PC-3 (cell line): ENCODE data around the gene SPG11.
"Not testable (repeated sequence)": the region's sequence is repeated elsewhere in the genome, so short reads cannot be mapped to it uniquely, and the experiment has no call there.

ENCODE experiments used
- CTCF ChIP-seq: fragments of 300-600 bp; sonication (generic); conservative IDR thresholded peaks from 2 replicates; pipeline ENCODE4 v1.5.1; 2017; ENCODE audit warnings: antibody characterized with exemption, low read depth, mild to moderate bottlenecking, low read length
- EZH2 ChIP-seq: fragments of 300-600 bp; sonication (generic); IDR thresholded peaks from one replicate; pipeline ENCODE4 v1.6.1; 2017; ENCODE audit warnings: antibody characterized with exemption, mild to moderate bottlenecking, low read length; ENCODE audit not compliant: unreplicated experiment
- EZH2phosphoT487 ChIP-seq: fragments of 300-600 bp; sonication (generic); IDR thresholded peaks from 2 replicates; pipeline ENCODE4 v1.6.1; 2018; ENCODE audit warnings: mild to moderate bottlenecking, antibody characterized with exemption, low read length, borderline replicate concordance

DNA sequence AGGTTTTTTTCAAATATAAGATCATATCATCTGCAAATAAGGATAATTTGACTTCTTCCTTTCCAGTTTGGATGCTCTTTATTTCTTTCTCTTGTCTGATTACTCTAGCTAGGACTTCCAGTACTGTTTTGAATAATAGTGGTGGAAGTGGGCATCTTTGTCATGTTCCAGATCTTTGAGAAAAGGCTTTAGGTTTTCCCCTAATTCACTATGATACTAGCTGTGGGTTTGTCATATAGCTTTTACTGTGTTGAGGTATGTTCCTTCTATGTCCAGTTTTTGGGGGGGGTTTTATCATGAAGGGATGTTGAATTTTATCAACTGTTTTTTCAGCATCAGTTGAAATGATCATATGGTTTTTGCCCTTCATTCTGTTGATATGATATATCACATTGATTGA lies 37.2 kb upstream of the SPG11 start:
- not testable (repeated sequence) for TF ChIP-seq CTCF, EZH2phosphoT487, EZH2
